Jurkat, Clone E6-1 (cell line): ENCODE results near the gene AMDHD2.
"Not testable (repeated sequence)": the region's sequence is repeated elsewhere in the genome, so short reads cannot be mapped to it uniquely, and the experiment has no call there.

Experiments
- DNase-seq: peaks from one replicate; pipeline ENCODE4 v3.0.0-alpha.2; 2011; ENCODE audit warnings: low read depth, low spot score
- H3K4me3 ChIP-seq: 2 replicates; pipeline ENCODE4 v1.5.1; 2011; ENCODE audit warnings: mild to moderate bottlenecking, low read length, control low read depth, moderate library complexity

Gene AMDHD2

GRCh38 chr16:2529061-2529931 lies 9.1 kb downstream of the AMDHD2 start:
- DNase-seq: no peak
- H3K4me3 ChIP-seq: no peak overlapping the region

GRCh38 chr16:2529961-2530628 lies 9.9 kb downstream of the AMDHD2 start:
- DNase-seq: no peak
- no peak overlapping the region for H3K4me3 ChIP-seq

- H3K4me3 ChIP-seq: no peak overlapping the region
Measured at GRCh38 chr16:2530629-2531318, 10.6 kb downstream of the AMDHD2 start.

GRCh38 chr16:2531371-2531695 lies 11.2 kb downstream of the AMDHD2 start, which contains the start of gene CEMP1:
CEMP1 (minus strand) TSS chr16:2531408; CDS start chr16:2531073, 335 bp downstream.
- H3K4me3 ChIP-seq: peak within 1 kb of the TSS; percentile 59
- no peak for DNase-seq

More at GRCh38 chr16:2530629-2531318, 10.6 kb downstream of the AMDHD2 start:
- DNase-seq: no peak

GRCh38 chr16:2531696-2532493 lies 11.7 kb downstream of the AMDHD2 start:
- peak overlapping the region; percentile 59 for H3K4me3 ChIP-seq
- DNase-seq: peak; percentile 91

- H3K4me3 ChIP-seq: peak overlapping the region; percentile 59
- DNase-seq: no peak
Measured at GRCh38 chr16:2532494-2533141, 12.4 kb downstream of the AMDHD2 start.

- DNase-seq: not testable (repeated sequence)
- H3K4me3 ChIP-seq: peak overlapping the region; percentile 59
Measured at GRCh38 chr16:2533142-2533755, 13.1 kb downstream of the AMDHD2 start.

GRCh38 chr16:2533912-2534311 lies 13.7 kb downstream of the AMDHD2 start:
- no peak overlapping the region for H3K4me3 ChIP-seq
- DNase-seq: no peak

GRCh38 chr16:2534335-2534734 lies 14.2 kb downstream of the AMDHD2 start:
- not testable (repeated sequence) for H3K4me3 ChIP-seq, DNase-seq

- no peak overlapping the region for H3K4me3 ChIP-seq
- DNase-seq: no peak
Measured at GRCh38 chr16:2535625-2536013, 15.4 kb downstream of the AMDHD2 start.

GRCh38 chr16:2537451-2538379 lies 17.5 kb downstream of the AMDHD2 start, which contains the start of gene PDPK1:
PDPK1 (plus strand) TSS chr16:2538021; CDS start chr16:2538113, 92 bp downstream.
- peak; percentile 89 for DNase-seq
- H3K4me3 ChIP-seq: peak within 1 kb of the TSS; percentile 69

GRCh38 chr16:2539192-2539844 lies 19.1 kb downstream of the AMDHD2 start:
- not testable (repeated sequence) for DNase-seq, H3K4me3 ChIP-seq

GRCh38 chr16:2539845-2540458 lies 19.8 kb downstream of the AMDHD2 start:
- H3K4me3 ChIP-seq, DNase-seq: not testable (repeated sequence)

GRCh38 chr16:2540912-2541311 lies 20.7 kb downstream of the AMDHD2 start:
- H3K4me3 ChIP-seq, DNase-seq: not testable (repeated sequence)

GRCh38 chr16:2541409-2541808 lies 21.2 kb downstream of the AMDHD2 start:
- H3K4me3 ChIP-seq, DNase-seq: not testable (repeated sequence)

GRCh38 chr16:2543771-2544170 lies 23.6 kb downstream of the AMDHD2 start:
- not testable (repeated sequence) for H3K4me3 ChIP-seq, DNase-seq
